OCI-LY1 (cell line): ENCODE data around the gene C17orf100.

Experiments used
- CTCF ChIP-seq: fragments of 200-600 bp; sonication (generic), shearing (Covaris generic); IDR thresholded peaks from 2 replicates; pipeline ENCODE4 v1.5.1; 2017; ENCODE audit warnings: mild to moderate bottlenecking, antibody characterized with exemption, low read length, moderate library complexity, mixed read lengths
- EZH2 ChIP-seq: fragments of 200-600 bp; sonication (generic), shearing (Covaris generic); IDR thresholded peaks from 2 replicates; pipeline ENCODE4 v1.8.0; 2017; ENCODE audit warnings: borderline replicate concordance, mixed run types, mild to moderate bottlenecking, antibody characterized with exemption, low read length, moderate library complexity, mixed read lengths

- TF ChIP-seq CTCF, result no peak
- no peak for TF ChIP-seq EZH2
Observed at GRCh38 chr17:6698004-6698403, 46.4 kb downstream of the C17orf100 start.
